NT2/D1 (cell line): Measurements from ENCODE around the gene CERCAM.
"Not testable (repeated sequence)": the region's sequence is repeated elsewhere in the genome, so short reads cannot be mapped to it uniquely, and the experiment has no call there.

ENCODE experiments used
- DNase-seq: peaks from one replicate; pipeline ENCODE4 v3.0.0-alpha.2; 2011; ENCODE audit warnings: low read depth, low spot score
- H3K27me3 ChIP-seq: 2 replicates; pipeline ENCODE4 v1.6.0; 2011; ENCODE audit warnings: mild to moderate bottlenecking; ENCODE audit not compliant: insufficient read length, insufficient read depth
- H3K36me3 ChIP-seq: 2 replicates; pipeline ENCODE4 v1.6.1; 2011; ENCODE audit warnings: mild to moderate bottlenecking, low read length, mixed read lengths; ENCODE audit not compliant: insufficient read depth, insufficient read length
- H3K4me1 ChIP-seq: 2 replicates; pipeline ENCODE4 v1.5.1; 2011; ENCODE audit not compliant: insufficient read depth, insufficient read length
- H3K4me3 ChIP-seq: 2 replicates; pipeline ENCODE4 v1.5.1; 2011; ENCODE audit warnings: low read depth; ENCODE audit not compliant: insufficient read length
- H3K9ac ChIP-seq: 2 replicates; pipeline ENCODE4 v1.6.0; 2011; ENCODE audit warnings: low read depth; ENCODE audit not compliant: insufficient read length
- H3K9me3 ChIP-seq: 2 replicates; pipeline ENCODE4 v1.5.1; 2011; ENCODE audit warnings: mild to moderate bottlenecking, low read length; ENCODE audit not compliant: insufficient read depth
- SUZ12 ChIP-seq: IDR thresholded peaks from 2 replicates; pipeline ENCODE4 v1.6.1; 2011; ENCODE audit not compliant: insufficient read length, insufficient read depth; ENCODE audit errors: extremely low read depth
- YY1 ChIP-seq: IDR thresholded peaks from 2 replicates; pipeline ENCODE4 v1.6.1; 2011; ENCODE audit not compliant: insufficient read length, insufficient read depth
- ZNF274 ChIP-seq: IDR thresholded peaks from 2 replicates; pipeline ENCODE4 v1.6.1; 2011; ENCODE audit warnings: mild to moderate bottlenecking, low read depth, low read length

CERCAM gene

DNA sequence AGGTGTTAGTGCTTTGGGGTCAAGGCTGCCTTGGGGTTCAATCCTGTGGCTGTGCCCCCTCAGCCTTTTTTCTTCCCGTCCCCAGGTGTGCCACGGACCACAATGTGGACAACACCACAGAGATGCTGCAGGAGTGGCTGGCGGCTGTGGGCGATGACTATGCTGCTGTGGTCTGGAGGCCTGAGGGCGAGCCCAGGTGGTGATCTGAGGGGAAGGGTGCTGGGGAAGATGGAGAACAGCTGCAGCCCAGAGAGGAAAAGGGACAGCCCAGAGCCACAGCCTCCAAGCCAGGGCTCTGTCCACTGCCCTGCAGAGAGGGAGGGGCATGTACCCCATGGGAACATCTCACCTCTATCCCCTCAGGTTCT, 2.1 kb downstream of the CERCAM start:
- Histone ChIP-seq H3K9ac (no peak overlapping the region), H3K36me3 (peaks cover 11% of the 10 kb centered on the region), H3K27me3 (peaks cover 3% of the 10 kb centered on the region), H3K4me1 (peaks cover 9% of the 10 kb centered on the region), H3K4me3 (no peak overlapping the region), H3K9me3 (no peaks in the 10 kb centered on the region)
- no peak for TF ChIP-seq YY1
- no peak for TF ChIP-seq ZNF274
- TF ChIP-seq SUZ12, result no peak
- no peak for DNase-seq

DNA sequence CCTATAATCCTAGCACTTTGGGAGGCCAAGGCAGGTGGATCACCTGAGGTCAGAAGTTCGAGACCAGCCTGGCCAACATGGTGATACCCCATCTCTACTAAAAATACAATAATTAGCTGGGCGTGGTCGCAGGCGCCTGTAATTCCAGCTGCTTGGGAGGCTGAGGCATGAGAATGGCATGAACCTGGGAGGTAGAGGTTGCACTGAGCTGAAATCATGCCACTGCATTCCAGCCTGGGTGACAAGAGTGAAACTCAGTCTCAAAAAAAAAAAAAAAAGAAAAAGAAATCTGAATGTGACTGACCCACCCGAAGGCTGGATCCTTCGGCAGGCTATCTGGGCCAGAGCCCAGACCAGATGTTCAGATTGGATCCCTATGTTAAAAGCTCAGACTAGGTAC, 2.7 kb downstream of the CERCAM start:
- DNase-seq, H3K9me3 ChIP-seq, H3K4me3 ChIP-seq, H3K27me3 ChIP-seq, H3K9ac ChIP-seq, H3K4me1 ChIP-seq: not testable (repeated sequence)
- peaks cover 11% of the 10 kb centered on the region for H3K36me3 ChIP-seq

DNA sequence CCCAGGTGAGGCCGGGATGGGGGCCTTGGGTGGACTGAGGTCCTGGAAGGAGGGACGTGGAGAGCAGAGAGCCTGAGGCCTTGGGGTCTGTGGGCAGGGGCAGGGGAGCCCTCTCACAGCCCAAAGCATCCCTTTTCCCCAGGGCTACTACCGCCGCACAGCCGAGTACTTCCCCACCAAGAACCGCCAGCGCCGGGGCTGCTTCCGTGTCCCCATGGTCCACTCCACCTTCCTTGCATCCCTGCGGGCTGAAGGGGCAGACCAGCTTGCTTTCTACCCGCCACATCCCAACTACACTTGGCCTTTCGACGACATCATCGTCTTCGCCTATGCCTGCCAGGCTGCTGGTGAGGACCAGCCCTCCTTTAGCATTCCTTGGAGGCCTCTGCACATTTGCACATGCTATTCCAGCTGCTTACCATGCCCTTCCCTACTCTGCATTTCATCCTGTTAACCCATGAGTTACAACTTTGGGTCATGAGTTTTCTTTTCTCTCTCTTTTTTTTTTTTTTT, 3.7 kb downstream of the CERCAM start:
- DNase-seq, result no peak
- Histone ChIP-seq H3K4me3 (no peak overlapping the region), H3K9ac (no peak overlapping the region), H3K9me3 (no peaks in the 10 kb centered on the region), H3K36me3 (peaks cover 13% of the 10 kb centered on the region), H3K27me3 (no peaks in the 10 kb centered on the region), H3K4me1 (peaks cover 15% of the 10 kb centered on the region)
- TF ChIP-seq YY1 (no peak), SUZ12 (no peak), ZNF274 (no peak)

GRCh38 chr9:128428644-128429512, 8.2 kb downstream of the CERCAM start:
- Histone ChIP-seq H3K27me3 (no peaks in the 10 kb centered on the region), H3K9me3 (no peaks in the 10 kb centered on the region), H3K36me3 (peaks cover 15% of the 10 kb centered on the region), H3K4me1 (peaks cover 14% of the 10 kb centered on the region), H3K4me3 (no peak overlapping the region), H3K9ac (peak overlapping the region; percentile 57)
- TF ChIP-seq YY1, result no peak
- TF ChIP-seq ZNF274, result no peak
- TF ChIP-seq SUZ12, result no peak
- DNase-seq, result no peak

GRCh38 chr9:128429513-128430086, 8.9 kb downstream of the CERCAM start:
- TF ChIP-seq SUZ12 (no peak), ZNF274 (no peak), YY1 (no peak)
- DNase-seq, result no peak
- H3K9ac ChIP-seq, result no peak overlapping the region

DNA sequence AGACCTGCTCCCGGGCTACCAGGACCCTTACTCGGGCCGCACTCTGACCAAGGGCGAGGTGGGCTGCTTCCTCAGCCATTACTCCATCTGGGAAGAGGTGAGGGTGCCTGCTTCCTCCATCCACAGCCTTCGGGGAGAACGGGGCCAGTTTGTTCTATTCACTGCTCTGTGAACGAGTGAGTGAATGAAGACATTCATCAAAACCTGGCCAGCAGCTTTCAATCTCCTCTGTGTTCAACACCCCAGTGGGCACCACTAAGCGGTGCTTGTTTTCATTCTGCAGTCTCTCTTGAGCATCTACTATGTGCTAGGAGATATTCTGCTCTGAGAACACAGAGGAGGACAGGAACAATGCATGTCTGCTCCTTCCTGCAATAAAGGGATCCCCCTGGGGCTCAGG, 10.6 kb downstream of the CERCAM start:
- Histone ChIP-seq H3K4me1 (peaks cover 11% of the 10 kb centered on the region), H3K4me3 (no peak overlapping the region), H3K9ac (no peak overlapping the region), H3K36me3 (peaks cover 19% of the 10 kb centered on the region), H3K9me3 (no peaks in the 10 kb centered on the region), H3K27me3 (no peaks in the 10 kb centered on the region)
- no peak for DNase-seq
- TF ChIP-seq YY1 (no peak), ZNF274 (no peak), SUZ12 (no peak)

More at GRCh38 chr9:128429513-128430086, 8.9 kb downstream of the CERCAM start:
- peaks cover 11% of the 10 kb centered on the region for H3K4me1 ChIP-seq
- H3K27me3 ChIP-seq, result no peaks in the 10 kb centered on the region
- H3K36me3 ChIP-seq, result peaks cover 15% of the 10 kb centered on the region
- no peak overlapping the region for H3K4me3 ChIP-seq
- no peaks in the 10 kb centered on the region for H3K9me3 ChIP-seq

DNA sequence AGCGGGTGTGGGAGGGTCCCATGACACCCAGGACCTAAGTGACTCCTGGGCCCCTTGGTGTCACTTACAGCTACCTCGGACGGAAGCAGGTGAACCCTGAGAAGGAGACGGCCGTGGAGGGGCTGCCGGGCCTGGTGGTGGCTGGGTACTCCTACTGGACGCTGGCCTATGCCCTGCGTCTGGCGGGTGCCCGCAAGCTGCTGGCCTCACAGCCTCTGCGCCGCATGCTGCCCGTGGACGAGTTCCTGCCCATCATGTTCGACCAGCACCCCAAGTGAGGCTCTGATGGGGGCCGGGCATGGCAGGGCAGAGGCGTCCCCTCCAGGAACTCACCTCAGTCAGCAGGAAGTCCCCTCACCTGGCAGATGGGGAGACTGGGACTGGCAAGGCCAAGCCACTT, 13.7 kb downstream of the CERCAM start:
- no peak for DNase-seq
- no peak for TF ChIP-seq ZNF274
- TF ChIP-seq SUZ12, result no peak
- no peak for TF ChIP-seq YY1

More for the DNA sequence above, 13.7 kb downstream of the CERCAM start:
- H3K9me3 ChIP-seq, result no peaks in the 10 kb centered on the region
- peaks cover 20% of the 10 kb centered on the region for H3K36me3 ChIP-seq
- H3K4me3 ChIP-seq, result no peak overlapping the region
- no peaks in the 10 kb centered on the region for H3K27me3 ChIP-seq
- peaks cover 12% of the 10 kb centered on the region for H3K4me1 ChIP-seq
- H3K9ac ChIP-seq, result no peak overlapping the region
